HG02798 (cell line): ENCODE results near the gene SETD2.
A peak's percentile ranks its signal among the peaks of the same experiment; 100 is the strongest.

Source experiments
- ATAC-seq: cut with Tn5 transposase; IDR thresholded peaks from one replicate; pipeline ENCODE4 v1.9.1; 2021; ENCODE audit warnings: mild to moderate bottlenecking; ENCODE audit not compliant: unreplicated experiment, poor library complexity

The SETD2 gene

DNA sequence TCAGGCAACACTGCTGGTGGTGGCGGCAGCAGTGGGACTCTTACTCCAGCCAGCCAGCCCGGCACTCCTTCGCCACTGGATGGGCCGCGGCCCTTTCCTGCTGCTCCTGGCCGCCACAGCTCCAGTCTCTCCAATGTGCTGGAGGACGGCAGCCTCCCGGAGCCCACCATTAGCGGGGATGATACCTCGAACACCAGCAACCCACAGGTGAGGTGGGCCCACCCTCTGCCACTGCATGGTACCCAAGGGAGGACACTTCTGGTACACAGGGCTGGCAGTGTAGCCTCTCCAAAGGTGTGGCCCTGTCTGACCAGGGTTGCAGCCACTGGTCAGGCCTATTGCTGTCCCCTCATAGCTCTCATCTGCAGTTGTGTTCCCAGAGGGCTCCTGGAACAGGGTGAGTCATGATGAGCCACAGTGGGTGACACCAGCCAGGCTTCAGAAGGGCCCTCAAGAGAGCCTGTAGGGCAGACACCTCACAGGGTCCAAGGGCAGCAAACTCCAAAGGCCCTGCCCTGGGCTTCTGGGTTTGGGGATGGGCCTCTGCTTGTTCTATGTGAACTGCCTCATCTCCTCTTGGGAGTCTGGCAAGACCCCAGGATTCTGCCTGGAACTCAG is 163.6 kb downstream of the SETD2 start:
- no peak for ATAC-seq

DNA sequence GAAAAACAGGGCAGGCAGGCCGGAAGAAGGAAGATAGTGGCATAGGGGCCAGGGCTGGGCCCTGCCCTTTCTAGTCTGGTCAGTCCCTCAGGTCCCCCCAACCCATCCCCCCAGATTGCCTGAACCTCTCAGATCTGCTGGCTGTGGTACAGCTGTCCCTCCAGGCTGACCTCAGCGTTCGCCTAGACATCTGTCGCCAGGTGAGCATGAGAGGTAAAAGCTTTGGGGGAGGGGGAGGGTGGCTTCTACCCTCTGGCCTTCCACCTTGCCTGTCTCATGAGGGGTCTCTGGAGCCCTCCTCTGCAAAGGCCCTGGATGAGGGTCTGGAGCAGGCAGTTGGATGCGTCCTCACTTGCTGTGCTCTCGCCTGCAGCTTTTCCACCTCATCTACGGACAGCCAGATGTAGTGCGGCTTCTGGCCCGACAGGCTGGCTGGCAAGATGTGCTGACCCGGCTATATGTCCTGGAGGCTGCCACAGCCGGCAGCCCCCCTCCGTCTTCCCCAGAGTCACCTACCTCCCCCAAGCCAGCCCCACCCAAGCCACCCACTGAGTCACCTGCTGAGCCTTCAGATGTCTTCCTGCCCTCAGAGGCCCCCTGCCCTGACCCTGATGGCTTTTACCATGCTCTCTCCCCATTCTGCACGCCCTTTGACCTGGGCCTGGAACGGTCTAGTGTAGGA is 164.3 kb downstream of the SETD2 start:
- ATAC-seq = no peak

DNA sequence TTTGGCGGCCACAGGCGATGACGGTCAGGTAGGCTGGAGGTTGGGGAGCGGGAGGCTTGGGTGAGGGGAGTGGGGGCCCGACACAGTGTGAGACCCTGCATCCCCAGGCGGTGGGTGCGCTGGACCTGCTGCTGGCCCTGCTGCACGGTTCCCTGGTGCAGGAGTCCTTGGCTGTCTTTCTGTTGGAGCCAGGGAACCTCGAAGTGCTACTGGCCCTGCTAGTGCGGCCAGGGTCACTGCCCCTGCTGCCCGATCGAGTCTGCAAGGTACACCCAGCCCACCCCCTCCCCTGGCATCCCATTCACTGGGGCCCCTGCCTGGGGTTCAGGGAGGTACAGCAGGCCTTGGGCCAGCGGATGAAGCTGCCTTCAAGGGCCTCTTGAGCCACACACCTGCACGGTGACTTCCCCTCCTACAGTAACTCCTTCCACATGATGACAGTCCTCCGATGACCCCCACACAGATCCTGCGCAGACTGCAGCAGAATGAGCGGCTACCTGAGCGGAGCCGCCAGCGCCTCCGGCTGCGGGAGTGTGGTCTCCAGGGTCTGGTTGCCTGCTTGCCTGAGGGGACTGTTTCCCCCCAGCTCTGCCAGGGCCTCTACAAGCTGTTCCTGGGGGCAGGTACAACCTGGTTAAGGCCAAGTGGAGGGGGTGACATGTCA is 164.9 kb downstream of the SETD2 start:
- no peak for ATAC-seq

DNA sequence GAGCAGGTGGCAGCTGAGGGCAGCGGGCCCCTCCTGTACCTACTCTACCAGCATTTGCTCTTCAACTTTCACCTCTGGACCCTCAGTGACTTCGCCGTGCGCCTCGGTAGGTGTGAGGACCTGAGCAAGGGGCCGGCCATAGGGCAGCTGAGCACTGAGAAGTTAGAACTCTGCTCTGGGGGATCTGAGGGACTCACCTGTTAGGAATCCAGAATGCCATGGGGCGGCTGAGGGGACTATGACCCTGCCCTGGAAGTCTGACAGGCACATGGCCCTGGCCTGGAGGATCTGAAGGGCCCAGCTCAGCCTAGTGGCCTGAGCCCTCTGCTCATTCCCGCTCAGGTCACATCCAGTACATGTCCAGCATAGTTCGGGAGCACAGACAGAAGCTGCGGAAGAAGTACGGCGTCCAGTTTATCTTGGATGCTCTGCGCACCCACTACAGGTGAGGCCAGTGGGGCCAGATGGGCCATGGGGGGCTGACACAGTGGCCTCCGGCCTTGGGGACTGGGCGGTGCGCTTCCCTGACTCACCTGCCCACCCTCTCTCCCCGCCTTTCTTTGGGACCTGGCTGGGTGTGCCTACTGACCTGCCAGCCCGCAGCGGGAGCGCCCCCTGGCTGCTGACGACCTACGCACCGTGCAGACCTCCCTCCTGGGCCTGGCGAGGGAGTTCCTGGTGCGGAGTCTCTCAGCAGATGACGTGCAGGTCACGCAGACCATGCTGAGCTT is 165.6 kb downstream of the SETD2 start:
- no peak for ATAC-seq

DNA sequence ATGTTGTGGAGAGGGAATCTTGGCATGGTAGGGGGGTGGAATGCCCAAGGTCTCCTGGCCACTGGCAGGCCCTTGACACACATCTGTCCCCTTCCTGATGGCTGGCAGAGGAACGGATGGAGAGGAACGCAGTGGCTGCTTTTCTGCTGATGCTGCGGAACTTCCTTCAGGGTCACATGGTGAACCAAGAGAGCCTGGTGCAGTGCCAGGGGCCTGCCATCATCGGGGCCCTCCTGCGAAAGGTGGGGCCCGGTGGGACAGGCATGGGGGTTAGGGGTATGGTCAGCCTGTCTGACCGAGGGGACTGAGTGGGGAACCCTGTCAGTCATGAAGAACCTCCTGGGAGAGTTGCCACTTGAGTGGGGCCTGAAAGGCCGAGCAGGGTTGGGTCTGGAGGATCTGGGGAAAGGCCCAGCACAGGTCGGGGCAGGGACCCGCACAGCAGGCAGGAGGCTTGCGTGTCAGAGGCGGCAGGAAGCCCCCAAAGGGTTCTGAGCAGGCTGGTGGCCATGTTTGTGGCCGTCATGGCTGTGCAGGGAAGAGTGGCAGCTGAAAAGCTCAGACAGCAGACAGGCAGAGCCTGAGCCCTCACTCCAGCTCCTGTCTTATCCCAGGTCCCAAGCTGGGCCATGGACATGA is 166.3 kb downstream of the SETD2 start:
- ATAC-seq = no peak

DNA sequence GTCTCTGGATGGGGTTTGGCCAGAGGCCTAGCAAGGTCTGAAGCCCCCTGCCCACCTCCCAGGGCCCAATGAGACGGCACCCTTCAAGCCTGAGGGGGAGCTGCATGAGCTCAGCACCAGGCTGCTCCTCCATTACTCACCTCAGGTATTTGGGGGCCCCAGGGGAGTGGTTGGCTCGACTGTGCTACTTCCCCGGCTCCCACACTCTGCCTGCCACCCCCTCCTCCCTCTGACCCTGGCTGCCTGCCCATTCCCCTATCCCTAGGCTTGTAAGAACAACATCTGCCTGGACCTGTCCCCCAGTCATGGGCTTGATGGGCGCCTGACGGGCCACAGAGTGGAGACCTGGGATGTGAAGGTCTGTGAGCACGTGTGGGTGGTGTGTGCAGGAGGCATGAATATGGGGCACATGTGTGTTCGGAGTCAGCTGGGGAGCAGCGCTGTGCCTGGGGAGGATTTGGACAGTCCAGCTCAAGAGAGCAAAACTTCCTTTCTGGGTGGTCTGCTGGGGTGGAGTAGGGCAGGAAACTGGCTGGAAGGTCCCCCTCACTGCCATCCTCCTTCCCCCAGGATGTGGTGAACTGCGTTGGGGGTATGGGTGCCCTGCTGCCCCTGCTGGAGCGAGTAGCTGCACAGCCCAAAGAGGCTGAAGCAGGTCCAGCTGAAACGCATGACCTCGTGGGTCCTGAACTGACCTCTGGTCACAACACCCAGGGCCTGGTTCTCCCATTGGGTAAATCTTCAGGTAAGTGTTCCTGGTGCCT is 167.0 kb downstream of the SETD2 start:
- no peak for ATAC-seq

DNA sequence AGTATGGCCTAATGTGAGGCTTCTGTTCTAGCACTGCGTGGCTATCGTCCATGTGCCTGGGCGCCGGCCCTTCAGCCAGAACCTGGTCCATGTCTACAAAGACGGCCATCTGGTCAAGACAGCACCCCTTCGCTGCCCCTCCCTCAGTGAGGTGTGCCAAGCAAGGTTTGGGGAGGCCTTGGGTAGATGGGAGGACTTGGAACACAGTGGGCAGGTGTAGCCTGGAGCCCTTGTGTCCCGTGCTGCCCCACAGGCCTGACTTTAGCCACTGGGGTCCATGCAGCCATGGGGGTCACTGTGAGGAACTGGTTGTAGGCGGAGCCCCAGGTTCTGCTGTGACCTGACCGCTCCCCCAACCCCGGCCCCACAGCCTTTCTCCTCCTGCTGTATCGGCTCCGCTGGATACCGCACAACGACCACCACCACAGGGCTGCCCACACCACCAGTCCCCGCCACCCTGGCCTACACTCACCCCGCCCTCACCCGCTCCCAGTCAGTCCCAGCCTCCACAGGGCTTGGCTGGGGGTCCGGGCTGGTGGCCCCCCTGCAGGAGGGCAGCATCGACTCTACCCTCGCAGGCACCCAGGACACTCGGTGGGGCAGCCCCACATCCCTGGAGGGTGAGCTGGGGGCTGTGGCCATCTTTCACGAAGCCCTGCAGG is 167.9 kb downstream of the SETD2 start:
- no peak for ATAC-seq

DNA sequence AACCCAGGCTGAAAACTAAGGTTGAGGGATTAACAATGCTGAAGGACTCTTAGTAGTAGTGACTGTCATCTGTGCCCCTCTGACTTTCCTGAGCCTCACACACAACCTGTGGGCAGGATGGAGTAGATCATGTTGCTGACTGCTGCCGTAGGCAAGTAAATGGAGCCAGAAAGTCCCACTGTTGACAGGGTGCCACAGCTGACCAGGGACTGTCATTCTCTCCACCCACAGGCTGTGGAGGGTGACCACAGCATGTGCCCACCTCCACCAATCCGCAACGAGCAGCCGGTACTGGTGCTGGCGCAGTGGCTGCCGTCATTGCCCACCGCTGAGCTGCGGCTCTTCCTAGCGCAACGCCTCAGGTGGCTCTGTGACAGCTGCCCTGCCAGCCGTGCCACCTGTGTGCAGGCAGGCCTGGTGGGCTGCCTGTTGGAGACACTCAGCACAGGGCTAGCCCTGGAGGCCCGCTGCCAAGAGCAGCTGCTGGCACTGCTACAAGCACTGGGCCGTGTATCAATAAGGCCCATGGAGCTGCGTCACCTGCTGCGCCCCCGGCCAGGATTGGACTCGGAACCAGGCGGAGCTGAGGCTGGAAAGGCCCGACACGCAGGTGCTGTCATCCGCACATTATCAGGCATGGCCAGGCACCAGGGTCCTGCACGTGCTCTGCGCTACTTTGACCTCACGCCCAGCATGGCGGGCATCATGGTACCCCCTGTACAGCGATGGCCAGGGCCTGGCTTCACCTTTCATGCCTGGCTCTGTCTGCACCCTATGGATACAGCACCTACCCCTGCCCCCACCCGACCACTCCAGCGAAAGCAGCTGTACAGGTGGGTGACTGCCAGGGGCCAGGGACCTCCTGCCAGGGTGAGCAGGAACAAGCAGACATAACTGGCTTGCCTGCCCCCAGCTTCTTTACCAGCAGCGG is 168.8 kb downstream of the SETD2 start:
- ATAC-seq = no peak

DNA sequence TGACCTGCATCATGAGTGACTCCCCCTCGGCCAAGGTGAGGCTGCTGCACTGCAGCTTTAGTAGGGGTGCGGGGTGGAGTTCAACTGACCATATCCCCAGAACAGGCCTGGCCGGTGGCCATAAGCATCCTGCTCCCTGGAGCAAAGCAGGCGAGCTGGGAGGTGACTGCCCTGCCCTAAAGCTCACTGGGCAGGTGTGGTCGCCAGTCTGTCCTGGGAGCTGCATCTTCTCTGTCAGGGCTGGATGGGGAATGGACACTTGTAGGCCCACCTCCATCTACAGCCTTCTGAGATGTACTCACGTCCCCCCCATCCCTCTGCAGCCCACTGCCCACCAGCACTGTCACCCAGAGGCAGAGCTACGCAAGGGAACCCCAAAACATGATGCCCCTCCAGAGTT is 169.9 kb downstream of the SETD2 start:
- ATAC-seq = no peak

DNA sequence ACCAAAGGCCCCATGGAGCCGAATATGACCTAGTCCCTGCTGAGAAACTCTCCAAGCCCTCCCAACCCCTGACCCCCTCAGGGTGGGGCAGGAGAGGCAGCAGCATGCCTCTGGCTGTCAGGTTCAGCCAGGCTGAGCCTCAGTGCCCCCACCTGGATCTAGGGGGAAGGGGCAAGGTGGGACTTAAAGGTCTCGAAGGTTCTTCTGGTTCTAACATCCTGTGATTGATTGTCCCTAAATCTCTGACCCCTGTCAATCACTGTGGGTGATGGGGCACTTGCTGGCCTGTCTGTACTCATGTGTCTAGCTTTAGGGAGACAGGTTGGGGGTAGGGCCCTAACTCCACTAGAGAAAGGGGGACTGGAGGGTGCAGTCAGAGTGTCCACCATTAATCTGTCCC is 170.6 kb downstream of the SETD2 start:
- ATAC-seq = no peak

DNA sequence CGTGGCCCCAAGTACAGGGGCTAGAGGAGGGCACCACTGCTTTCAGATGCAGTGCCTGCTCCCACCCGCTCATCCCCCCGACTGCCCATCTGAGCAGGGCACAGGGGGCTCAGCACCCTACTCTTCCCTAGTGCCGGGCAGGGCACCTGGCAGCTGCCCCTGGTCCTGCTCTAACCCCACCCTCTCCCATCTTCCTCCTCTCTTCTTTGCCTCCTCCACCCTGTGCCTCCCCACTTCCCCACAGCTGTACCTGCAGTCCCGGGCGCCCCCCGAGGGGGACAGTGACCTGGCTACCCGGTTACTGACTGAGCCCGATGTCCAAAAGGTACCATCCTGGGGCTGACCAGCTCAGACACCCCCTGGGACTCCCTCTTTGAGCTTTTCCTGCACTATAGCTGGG is 171.7 kb downstream of the SETD2 start:
- ATAC-seq = no peak

DNA sequence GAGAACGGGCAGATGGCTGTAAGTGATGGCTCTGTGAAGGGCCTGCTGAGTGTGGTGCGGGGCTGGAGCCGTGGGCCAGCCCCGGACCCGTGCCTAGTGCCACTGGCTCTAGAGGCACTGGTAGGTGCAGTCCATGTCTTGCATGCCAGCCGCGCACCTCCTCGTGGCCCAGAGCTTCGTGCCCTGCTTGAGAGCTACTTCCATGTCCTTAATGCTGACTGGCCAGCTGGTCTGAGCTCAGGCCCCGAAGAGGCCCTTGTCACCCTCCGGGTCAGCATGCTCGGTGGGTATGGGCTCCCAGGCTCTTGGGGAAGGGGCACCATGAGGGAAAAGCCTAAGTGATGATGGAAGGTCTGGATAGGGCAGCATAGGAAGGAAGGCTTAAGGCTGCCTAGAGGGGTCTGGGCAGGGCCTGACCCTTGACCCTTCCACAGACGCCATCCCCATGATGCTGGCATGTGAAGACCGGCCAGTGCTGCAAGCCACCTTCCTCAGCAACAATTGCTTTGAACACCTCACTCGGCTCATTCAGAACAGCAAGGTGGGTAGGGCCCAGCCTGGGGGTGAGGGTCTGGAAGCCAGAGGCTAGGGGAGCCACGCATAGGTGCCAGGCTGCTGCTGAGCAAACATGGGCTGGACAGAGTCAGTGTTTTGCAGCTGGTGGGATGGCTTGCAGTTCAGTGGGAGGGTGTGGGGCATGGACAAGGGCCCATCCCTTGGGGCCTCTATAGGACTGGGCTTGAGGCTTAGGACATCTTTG is 172.3 kb downstream of the SETD2 start:
- ATAC-seq = no peak

DNA sequence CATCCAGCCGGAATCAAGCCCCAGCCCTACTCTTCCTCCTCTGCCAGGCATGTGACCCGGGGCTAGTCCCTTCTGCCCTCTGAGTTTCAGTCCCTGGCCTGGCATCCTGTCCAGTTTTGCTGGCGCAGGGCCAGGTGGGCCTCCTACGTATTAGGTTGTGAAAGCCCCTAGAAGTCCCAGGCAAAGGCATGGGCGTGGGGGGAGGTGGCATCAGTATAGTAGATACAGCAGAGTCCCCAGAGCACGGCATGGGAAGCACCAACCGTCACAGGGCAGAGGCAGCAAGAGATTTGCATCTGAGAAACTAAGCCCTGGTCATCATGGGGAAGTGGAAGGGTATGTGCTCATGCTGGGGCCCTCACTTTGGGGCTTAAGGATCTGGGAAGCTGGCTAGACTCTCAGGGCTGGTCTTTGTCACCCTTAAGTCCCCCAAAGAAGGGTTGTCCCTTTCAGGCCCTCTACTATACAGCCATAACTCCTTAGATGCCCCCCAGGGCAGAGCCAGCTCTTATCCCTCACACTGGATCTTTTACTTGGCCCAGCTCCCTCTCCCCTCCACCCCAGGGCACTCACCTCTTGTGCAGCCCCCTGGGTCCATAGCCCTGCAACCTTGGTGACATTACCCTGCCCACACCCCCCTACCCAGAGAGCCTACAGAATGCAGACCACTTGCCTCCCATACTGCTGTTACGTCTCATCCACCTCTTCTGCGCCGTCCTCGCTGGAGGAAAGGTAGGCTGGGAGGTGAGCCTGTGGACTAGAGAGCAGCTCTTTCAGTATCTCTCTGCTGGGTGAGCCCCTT is 173.1 kb downstream of the SETD2 start:
- ATAC-seq = peak; percentile 46

DNA sequence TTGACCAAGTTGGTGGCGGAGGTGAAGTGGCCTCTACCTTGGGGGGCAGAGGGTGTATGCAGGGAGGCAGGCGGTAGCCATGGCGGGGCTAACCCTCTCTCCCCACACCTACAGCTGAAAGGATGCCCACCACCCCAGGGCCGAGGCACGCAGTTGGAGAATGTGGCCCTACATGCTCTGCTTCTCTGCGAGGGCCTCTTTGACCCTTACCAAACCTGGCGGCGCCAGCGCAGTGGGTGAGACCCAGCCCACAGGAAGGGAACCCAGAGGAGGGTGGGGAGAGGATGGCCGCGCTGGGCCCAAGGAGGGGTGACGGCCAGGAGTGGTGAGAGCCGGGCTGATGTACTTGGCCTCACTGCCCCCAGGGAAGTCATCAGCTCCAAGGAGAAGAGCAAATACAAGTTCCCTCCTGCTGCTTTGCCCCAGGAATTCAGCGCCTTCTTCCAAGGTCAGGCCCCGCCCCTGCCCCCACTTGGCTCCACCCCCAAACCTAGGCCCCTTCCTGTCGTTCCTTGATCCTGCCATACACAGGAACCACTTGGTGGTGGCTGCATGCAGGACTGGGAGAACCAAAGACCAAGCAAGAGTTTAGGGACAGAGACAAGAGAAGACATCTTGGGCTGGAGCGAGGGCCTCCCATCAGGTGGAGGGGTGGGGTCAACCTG is 174.6 kb downstream of the SETD2 start:
- ATAC-seq = no peak

DNA sequence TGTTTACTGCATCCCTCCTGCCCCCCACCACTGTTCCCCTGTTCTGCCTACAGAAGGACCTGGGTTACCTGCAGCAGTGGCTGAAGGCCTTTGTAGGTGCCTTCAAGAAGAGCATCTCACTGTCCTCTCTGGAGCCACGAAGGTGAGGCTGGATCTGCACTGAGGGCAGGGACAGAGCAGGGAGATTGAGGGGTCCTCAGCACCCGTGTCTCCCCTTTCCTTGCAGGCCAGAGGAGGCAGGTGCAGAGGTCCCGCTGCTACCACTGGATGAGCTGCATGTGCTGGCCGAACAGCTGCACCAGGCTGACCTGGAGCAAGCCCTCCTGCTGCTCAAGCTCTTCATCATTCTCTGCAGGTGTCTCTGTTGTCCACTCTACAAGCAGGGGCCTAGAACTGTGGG is 175.3 kb downstream of the SETD2 start:
- ATAC-seq = no peak

DNA sequence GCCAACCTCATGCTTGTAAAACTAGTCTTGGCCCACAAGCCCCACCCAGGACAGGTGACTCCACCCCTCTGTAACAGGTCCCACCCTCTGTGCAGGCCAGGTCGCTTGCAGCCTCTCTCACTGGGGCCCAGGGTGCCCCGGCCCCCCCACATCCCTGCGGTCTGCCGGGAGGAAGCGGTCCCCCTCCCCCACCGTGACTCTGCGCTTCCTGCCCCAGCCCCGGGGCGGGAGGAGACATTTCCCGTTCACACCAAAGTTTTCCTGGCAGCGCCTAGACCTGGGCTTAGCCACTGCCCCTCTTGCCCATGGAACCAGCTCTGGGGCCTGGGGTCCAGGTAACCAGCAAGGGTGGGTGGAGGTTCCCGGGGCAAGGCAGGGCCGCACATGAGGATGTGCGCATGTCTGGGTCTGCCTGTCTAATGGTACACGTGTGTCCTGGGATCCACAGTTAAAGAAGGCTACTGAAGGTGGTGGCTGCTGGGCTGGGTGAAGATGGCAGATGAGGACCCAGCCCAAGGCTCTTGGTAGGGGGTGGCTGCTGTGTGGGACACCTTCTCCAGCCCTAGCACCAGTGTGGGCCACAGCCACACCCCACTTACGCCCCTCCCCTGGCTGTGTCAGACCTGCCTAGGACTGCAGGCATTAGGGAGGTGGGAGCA is 176.0 kb downstream of the SETD2 start:
- ATAC-seq = peak; percentile 75
